ENCODE measurements around the gene GPR151.
"Not testable (repeated sequence)": the region's sequence is repeated elsewhere in the genome, so short reads cannot be mapped to it uniquely, and the experiment has no call there.

GPR151 gene

GRCh38 chr5:146516151-146516475 lies at the start of gene GPR151:
GPR151 (minus strand) TSS chr5:146516190; CDS start chr5:146516113, 77 bp downstream.
- Histone ChIP-seq H4K20me1 (peaks cover 0 to 13% (median 0%) of the 10 kb centered on the region in 11 experiments; a peak in 5 of 22 replicates), H3K9me3 (replicated peaks in 1 of 11) (no peaks in the 10 kb centered on the region), H3K27me3 (no peaks in the 10 kb centered on the region), H3K4me3 (no peak within 1 kb of the TSS), H3K9ac (no peak within 1 kb of the TSS), H3K4me1 (peaks cover 0 to 12% (median 6%) of the 10 kb centered on the region in 10 experiments; a peak in 6 of 20 replicates), H3K36me3 (peaks cover 16 to 41% (median 23%) of the 10 kb centered on the region in 11 experiments; a peak in 21 of 22 replicates), H3K27ac (no peak within 1 kb of the TSS), H3K4me2 (peak within 1 kb of the TSS in 2 of 11 experiments; percentile 0 to 27; a peak in 2 of 22 replicates)
- no peak for TF ChIP-seq Cebpa-rat (IDR thresholded peaks at IDR 0.05)

- Histone ChIP-seq H3K27ac (no peak overlapping the region), H3K27me3 (no peaks in the 10 kb centered on the region), H3K36me3 (no peaks in the 10 kb centered on the region), H3K4me2 (no peak overlapping the region), H3K9me3 (replicated peaks in 1 of 11) (no peaks in the 10 kb centered on the region), H3K9ac (no peak overlapping the region), H4K20me1 (no peaks in the 10 kb centered on the region), H3K4me3 (no peak overlapping the region), H3K4me1 (peaks cover 0 to 5% (median 0%) of the 10 kb centered on the region in 10 experiments; a peak in 1 of 20 replicates)
- no peak for TF ChIP-seq Cebpa-rat (IDR thresholded peaks at IDR 0.05)
Observed at GRCh38 chr5:146564007-146564762, 48.2 kb upstream of the GPR151 start.

DNA sequence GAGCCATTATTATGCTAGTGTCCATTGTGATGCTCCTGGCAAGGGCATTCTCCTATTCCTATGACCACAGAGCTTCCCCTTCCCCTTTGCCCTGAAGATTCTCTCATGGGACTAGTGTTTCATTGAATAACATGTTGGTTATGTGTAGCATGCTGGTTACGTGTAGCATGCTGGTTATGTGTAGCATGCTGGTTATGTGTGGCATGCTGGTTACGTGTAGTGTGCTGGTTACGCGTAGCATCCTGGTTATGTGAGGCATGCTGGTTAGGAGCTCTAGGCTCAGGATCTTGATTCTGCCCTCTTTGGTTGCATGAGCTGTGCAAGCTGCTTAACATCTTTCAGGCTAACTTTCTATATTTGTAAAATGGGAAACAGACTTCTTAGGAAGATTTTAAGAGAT lies 46.5 kb upstream of the GPR151 start:
- Histone ChIP-seq H3K4me2 (no peak overlapping the region), H3K36me3 (no peaks in the 10 kb centered on the region), H3K9ac (no peak overlapping the region), H3K27ac (no peak overlapping the region), H3K9me3 (replicated peaks in 1 of 11) (no peaks in the 10 kb centered on the region), H3K4me3 (no peak overlapping the region), H4K20me1 (no peaks in the 10 kb centered on the region), H3K27me3 (no peaks in the 10 kb centered on the region), H3K4me1 (peaks cover 0 to 5% (median 0%) of the 10 kb centered on the region in 10 experiments; a peak in 1 of 20 replicates)
- TF ChIP-seq Cebpa-rat (IDR thresholded peaks at IDR 0.05), result no peak

DNA sequence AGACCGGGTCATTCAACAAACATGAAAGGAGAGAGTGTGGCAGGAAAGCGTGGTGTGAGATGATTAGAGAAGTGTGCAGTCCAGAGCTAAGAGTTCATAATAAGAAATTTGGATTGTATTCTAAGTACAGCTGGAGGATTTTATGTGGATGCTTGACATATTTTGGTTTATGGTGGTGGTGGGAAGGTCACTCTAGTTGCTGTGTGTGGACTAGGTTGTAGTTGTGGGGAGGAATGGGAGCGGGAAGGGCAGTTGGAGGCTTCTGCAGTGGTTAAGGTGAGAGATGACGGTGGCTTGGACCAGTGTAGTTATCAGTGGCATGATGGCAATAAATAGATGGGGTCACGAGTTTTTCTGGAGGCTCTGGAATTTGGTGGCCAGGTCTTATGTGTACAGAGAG lies 45.7 kb upstream of the GPR151 start:
- Histone ChIP-seq H3K27ac (no peak overlapping the region), H3K9ac (no peak overlapping the region), H3K36me3 (no peaks in the 10 kb centered on the region), H3K27me3 (no peaks in the 10 kb centered on the region), H3K4me3 (no peak overlapping the region), H4K20me1 (no peaks in the 10 kb centered on the region), H3K4me2 (no peak overlapping the region), H3K4me1 (peaks cover 0 to 5% (median 0%) of the 10 kb centered on the region in 10 experiments; a peak in 1 of 20 replicates), H3K9me3 (replicated peaks in 1 of 11) (peaks cover 0 to 7% (median 0%) of the 10 kb centered on the region in 11 experiments; a peak in 3 of 22 replicates)
- TF ChIP-seq Cebpa-rat (IDR thresholded peaks at IDR 0.05), result no peak

DNA sequence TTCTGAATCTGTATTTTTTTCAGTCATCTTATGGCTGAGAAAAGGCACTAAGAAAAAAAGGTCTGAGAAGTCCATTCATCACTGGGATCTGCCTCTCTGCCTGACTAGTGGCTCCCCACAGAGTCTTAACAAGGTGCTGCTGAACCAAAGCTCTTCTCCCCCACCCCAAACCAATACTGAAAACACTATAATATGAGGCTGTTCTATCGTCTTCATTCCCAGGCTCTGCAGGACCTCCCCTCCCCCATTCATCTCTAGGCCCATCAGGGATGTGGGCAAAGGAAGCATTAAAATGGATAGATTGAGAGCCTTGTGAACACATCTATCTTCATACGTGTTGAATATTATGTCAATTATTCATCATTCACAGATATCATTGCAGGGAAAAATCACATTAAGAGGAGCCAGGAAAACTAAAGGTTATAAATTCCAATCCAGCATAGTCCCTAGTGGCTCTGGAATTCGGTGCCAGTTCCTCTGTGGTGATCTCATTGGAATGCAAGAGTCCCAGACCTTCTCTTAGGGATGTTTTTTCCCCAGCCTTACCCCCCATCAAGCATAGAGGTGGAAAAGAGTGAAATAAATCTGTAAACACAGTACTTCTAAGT lies 44.3 kb upstream of the GPR151 start:
- H3K36me3 ChIP-seq, result no peaks in the 10 kb centered on the region
- peaks cover 0 to 5% (median 0%) of the 10 kb centered on the region in 10 experiments; a peak in 1 of 20 replicates for H3K4me1 ChIP-seq
- no peak overlapping the region for H3K27ac ChIP-seq
- TF ChIP-seq Cebpa-rat (IDR thresholded peaks at IDR 0.05), result no peak
- no peak overlapping the region for H3K9ac ChIP-seq
- H4K20me1 ChIP-seq, result no peaks in the 10 kb centered on the region
- H3K4me2 ChIP-seq, result no peak overlapping the region
- peaks cover 0 to 8% (median 0%) of the 10 kb centered on the region in 11 experiments; a peak in 4 of 22 replicates for H3K9me3 ChIP-seq (replicated peaks in 1 of 11)
- no peak overlapping the region for H3K4me3 ChIP-seq
- no peaks in the 10 kb centered on the region for H3K27me3 ChIP-seq

- H4K20me1 ChIP-seq; H3K9me3 ChIP-seq (replicated peaks in 1 of 11); H3K4me1 ChIP-seq; H3K4me3 ChIP-seq; H3K27ac ChIP-seq; H3K36me3 ChIP-seq; H3K27me3 ChIP-seq; H3K4me2 ChIP-seq; H3K9ac ChIP-seq: not testable (repeated sequence)
Observed at GRCh38 chr5:146556884-146557283, 40.9 kb upstream of the GPR151 start.

DNA sequence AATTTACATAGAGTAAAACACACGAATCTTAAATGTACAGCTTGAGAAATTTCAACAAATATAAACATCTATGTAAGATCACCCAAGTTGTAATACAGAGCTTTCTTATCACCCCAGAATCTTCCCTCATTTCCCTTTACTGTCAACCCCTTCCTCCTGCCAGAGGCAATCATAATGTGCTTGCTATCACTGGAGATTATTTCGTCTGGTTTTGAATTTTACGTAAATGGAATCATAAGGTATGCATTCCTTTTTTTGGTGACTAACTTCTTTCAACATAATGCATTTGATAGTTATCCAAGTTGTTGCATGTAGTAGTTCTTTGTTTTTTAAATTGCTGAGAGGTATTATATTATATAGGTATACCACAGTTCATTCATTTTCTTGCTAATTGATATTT lies 37.5 kb upstream of the GPR151 start:
- no peak overlapping the region for H3K4me3 ChIP-seq
- H3K9ac ChIP-seq, result no peak overlapping the region
- TF ChIP-seq Cebpa-rat (IDR thresholded peaks at IDR 0.05), result no peak
- no peak overlapping the region for H3K4me2 ChIP-seq
- no peaks in the 10 kb centered on the region for H4K20me1 ChIP-seq
- no peak overlapping the region for H3K27ac ChIP-seq
- H3K9me3 ChIP-seq (replicated peaks in 1 of 11), result peaks cover 0 to 8% (median 0%) of the 10 kb centered on the region in 11 experiments; a peak in 4 of 22 replicates
- H3K4me1 ChIP-seq, result no peaks in the 10 kb centered on the region
- no peaks in the 10 kb centered on the region for H3K36me3 ChIP-seq
- no peaks in the 10 kb centered on the region for H3K27me3 ChIP-seq

- TF ChIP-seq Cebpa-rat (IDR thresholded peaks at IDR 0.05), result no peak
- Histone ChIP-seq H3K4me3 (no peak overlapping the region), H3K36me3 (no peaks in the 10 kb centered on the region), H4K20me1 (no peaks in the 10 kb centered on the region), H3K9me3 (replicated peaks in 1 of 11) (no peaks in the 10 kb centered on the region), H3K27ac (no peak overlapping the region), H3K4me1 (no peaks in the 10 kb centered on the region), H3K9ac (no peak overlapping the region), H3K4me2 (no peak overlapping the region), H3K27me3 (no peaks in the 10 kb centered on the region)
Observed at GRCh38 chr5:146549615-146550014, 33.6 kb upstream of the GPR151 start.

DNA sequence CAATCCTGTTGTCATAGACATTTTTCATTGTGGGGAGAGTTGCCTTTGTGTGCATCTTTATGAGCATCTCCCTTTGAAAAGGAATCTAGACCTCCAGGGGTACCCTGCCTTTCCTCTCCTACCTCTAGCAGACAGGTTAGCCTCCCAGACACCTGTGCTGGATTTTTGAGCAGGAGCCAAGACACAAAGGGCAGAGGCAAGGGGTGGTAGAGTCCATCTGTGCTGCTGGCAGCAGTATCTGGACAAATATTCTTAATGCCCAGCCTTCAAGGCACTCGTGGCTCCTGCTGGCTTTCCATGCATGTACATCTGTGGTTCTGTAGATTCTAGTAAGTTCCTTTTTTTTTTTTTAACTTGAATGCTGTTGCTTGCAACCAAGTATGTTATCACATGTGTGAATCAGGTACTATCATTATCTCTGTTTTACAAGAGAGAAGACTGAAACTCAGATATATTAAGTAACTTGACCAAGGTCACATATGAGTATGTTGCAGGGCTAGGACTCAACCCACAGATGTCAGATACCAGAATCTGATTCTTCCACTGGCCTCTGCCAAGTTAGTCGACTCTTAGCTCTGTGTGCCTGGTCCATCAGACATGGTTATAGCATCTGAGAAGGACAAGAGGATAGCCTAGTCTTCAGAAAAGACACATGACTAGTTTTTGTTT lies 32.9 kb upstream of the GPR151 start:
- Histone ChIP-seq H3K36me3 (no peaks in the 10 kb centered on the region), H3K9me3 (replicated peaks in 1 of 11) (no peaks in the 10 kb centered on the region), H3K27me3 (no peaks in the 10 kb centered on the region), H4K20me1 (no peaks in the 10 kb centered on the region), H3K27ac (no peak overlapping the region), H3K4me3 (no peak overlapping the region), H3K4me1 (no peaks in the 10 kb centered on the region), H3K9ac (no peak overlapping the region), H3K4me2 (no peak overlapping the region)
- no peak for TF ChIP-seq Cebpa-rat (IDR thresholded peaks at IDR 0.05)
